HG02798 (cell line): ENCODE measurements around the gene TMEM163.
A peak's percentile ranks its signal among the peaks of the same experiment; 100 is the strongest.
"Not testable (repeated sequence)": the region's sequence is repeated elsewhere in the genome, so short reads cannot be mapped to it uniquely, and the experiment has no call there.

Experiments used
- ATAC-seq: cut with Tn5 transposase; IDR thresholded peaks from one replicate; pipeline ENCODE4 v1.9.1; 2021; ENCODE audit warnings: mild to moderate bottlenecking; ENCODE audit not compliant: unreplicated experiment, poor library complexity

TMEM163 gene

DNA sequence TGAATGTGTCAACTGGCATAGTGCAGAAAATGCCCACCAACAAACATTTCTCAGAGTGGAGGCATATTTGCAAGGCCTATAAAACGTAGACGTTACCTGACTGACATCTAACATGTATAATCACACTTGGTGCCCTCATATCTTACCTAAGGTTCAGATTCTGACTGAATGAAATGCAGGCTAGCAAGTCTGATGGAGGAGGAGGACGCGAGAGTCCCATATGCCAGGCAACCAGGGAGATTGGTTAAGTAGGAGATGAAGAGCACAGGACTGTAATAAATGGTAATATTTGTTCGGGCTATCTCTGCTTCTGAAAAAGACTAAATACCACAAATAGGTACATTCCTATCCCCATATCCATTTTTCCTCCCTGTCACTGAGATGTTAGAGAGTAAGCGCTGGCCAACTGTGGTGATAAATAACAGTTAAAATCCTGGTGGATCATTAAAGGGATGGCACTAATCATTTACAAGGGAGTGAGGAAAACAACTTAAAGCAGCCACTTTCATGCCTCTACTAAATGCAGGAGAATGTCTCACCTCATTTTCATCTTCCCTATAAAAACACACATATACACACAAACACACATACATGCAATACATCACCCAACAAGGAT is 217.2 kb downstream of the TMEM163 start:
- ATAC-seq, result no peak

- no peak for ATAC-seq
Observed at GRCh38 chr2:134500211-134500935, 218.4 kb downstream of the TMEM163 start.

DNA sequence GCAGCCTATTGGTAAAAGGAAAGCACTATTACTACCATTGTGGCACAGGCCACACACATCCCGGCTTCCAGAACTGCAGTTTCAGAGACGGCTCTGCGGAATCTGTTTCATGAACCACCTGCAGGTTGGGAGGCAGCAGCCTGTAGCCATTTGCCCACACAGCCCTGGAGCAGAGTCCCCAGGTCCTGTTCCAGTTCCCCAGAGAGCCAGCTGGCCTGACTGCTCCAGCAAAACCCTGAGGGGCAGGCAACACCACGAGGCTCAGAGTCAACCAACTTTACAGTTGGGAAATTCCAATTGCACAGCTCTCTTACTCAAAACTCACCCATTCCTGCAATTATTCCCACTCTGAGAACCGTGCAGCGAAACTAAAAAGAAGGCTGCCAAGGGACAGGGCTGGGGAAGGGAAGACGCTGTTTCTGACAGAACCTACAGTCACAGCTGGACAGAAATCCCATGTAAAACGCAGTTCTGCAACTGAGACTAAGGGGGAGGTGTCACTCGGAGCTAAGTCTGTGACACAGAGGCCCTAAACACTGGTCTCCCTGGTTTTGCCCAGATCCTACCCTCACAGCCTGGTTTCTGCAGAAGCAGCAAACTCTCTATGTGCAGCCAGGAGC is 219.4 kb downstream of the TMEM163 start:
- no peak for ATAC-seq

DNA sequence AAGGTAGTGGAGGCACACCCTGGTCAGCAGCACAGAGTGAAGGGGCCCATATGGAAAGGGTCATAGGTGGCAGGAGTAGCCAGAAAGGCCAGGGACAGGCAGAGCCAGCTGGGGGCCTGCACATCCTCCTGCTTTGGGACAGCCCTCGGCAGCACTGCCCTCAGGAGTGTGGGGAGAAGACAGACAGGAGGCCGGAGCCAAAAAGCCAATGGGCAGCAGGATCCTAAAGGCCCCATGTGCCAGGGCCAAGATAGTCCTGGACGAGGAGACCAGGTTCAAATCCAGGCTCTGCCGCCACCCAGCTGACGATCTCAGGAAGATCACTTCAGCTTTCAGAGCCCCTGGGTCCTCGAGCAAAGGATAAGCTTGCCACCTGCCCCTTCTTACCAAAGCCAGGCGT is 220.1 kb downstream of the TMEM163 start:
- ATAC-seq, result no peak

- no peak for ATAC-seq
Observed at GRCh38 chr2:134493797-134494196, 225.0 kb downstream of the TMEM163 start.

DNA sequence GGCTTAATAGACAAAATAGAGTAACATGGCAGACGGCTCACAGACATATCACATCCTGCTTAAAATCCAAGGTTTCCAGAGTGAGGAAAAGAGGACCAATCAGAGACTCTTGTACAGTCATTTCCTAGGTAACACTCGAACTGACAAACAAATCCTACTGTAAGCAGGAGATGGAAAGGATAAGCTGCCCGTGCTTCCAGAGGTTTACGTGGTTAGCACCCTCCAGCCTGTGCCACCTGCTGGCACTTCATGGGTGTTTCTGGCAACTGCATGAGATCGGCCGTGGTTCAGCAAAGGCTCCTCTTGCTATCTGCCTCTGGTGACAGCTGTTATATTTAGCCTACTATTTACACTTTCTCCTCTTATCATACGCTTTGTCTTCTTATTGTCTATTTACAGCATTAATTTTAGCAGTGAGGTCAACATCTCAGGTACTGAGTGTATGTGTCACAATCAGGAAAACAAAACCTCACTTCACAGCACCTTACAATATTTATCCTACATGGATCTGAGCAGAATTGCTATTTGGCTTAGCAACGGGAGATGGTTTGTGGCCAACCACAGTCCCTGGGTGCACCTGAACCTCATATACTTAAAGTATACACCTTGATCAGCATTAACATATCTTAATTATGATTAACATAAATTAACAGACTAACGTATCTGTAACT is 226.9 kb downstream of the TMEM163 start:
- ATAC-seq, result no peak

DNA sequence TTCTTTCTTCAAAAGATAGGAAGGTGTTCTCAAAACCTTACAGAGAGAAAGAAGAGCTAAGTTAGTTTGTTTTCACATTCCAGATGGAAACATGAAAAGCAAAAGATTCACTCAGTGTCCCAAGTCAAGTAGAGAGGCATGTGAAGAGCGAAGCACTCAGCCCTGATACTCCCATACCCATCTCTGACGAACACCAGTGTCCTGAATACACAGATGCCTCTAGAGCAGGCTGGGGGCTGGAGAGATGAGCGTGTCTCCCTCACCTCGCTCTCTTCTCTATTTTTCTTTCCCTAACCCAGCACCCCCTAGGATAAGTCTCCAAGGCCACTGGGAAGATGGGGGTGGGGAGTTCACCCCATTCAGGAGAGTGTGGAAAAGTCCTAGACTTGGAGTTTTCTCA is 227.8 kb downstream of the TMEM163 start:
- no peak for ATAC-seq

DNA sequence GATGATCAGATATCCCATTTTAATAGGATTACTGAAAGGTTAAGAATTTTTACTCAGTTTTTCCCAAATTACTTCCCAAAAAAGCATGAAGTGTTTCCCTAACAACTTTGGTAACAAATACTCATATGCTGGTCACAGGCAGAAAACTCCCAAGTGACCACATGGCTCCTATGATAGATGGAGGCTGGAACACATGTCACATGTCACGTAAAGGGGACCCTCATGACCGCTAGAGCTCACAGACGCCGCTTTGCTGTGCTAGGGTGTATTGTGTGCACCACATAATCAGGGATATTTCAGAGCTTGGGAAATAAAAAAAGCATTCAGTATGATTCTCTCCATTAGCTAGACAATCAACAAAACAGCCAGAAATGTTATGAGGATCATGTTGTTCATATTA is 228.2 kb downstream of the TMEM163 start:
- no peak for ATAC-seq

DNA sequence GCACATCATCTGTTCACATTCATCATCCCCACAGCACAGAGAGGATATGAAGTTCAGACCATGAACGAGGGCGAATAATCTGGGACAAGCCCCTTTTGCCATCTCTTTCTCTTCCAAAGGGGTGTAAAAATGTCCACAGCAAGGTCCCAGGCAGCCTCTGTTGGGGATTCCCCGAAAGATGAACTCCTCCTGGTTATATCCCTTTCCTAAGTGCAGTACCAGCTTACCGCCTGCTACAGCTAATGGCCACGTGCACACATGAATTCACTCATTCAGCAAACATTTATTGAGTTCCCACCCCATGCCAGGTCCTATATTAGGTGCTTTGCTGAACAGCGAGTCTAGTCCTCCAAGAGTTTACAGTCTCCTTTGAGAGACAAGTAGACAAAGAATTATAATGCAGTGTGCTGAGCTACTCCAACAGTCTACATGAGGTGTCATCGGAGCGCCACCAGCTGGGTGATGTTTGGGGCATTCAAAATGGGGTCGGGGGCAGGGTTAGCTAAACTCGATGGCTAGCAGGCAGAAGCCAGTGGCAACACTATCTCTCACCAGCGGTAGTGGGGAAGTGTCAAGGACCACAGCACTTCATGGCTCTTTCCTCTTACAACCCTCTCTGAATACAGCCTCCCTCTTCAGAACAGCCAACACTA is 228.9 kb downstream of the TMEM163 start:
- no peak for ATAC-seq

GRCh38 chr2:134482766-134483340 is 235.9 kb downstream of the TMEM163 start:
- ATAC-seq, result no peak

DNA sequence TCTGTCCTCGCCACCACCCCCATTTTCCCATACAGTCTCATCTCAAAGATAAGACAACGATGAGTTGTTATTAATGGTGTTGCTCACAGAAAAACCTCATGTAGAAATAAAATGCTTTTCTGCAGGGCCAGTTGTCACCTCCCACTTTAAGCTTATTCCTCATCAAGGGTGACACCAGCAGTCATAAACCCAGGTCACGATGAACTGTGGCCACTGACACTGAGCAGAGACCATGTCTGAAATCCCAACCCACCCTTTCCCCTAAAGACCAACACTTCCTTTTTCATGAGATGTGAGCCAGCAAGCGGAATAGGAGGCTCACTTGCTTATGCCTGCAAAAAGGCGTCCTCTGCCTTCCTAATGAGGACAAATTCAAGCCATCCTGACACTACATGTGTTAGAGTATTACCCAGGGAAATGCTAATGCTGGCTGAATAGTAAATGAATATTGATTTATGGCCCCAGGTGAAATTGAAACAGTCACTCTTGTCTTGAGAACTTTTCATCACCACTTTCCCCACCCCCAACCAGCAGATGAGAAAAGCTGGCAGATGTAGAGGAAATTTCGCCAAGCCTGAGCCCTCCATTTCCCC is 236.6 kb downstream of the TMEM163 start:
- no peak for ATAC-seq

GRCh38 chr2:134479696-134480330 is 239.0 kb downstream of the TMEM163 start:
- ATAC-seq, result no peak

DNA sequence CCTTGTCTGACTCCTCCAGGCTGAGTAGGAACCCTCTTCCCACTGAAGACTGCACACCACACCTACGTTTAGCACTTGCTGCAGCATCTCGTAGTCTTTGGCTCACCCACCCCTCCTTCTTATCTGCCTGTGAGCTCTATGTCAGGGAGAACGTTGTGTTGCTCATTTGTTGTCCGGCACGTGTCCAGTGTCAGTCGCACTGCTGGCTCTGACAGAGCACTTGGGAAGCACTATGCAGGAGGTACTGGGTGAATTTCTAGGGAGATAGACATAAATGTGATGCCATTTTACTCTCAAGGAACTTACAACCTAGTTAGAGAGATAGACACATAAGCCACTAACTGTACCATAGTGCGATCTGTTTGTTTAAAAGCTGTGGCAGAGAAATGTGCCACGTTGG is 241.8 kb downstream of the TMEM163 start:
- not testable (repeated sequence) for ATAC-seq

- ATAC-seq, result no peak
Observed at GRCh38 chr2:134470561-134471168, 248.1 kb downstream of the TMEM163 start.

DNA sequence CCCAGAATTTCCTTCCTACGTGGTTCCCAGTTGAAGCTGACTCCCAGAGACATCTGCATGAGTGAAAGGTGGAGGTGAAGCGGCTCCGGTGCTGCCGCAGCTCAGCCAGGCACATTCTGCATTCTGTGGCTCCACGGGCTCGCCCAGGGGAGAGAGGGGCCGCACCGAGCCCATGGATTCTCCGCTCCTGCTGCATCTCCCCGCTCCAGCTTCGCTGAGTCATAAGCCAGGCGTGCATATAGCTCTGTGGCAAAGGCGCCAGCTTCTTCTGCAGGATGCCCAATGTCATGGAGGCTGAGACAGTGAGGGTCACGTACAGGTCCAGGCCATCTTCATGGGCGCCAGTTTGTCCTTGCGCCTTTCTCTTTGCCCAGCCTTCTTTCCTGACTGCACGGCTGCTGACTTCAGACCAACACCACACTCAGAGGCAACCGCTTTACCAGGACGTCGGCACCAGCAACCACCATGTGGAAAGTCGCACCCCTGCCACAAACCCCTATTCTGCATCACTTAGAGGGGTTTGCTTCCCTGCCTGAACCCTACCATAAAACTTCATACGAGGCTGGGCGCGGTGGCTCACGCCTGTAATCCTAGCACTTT is 249.2 kb downstream of the TMEM163 start:
- ATAC-seq, result no peak

- no peak for ATAC-seq
Observed at GRCh38 chr2:134468776-134469175, 250.0 kb downstream of the TMEM163 start.

DNA sequence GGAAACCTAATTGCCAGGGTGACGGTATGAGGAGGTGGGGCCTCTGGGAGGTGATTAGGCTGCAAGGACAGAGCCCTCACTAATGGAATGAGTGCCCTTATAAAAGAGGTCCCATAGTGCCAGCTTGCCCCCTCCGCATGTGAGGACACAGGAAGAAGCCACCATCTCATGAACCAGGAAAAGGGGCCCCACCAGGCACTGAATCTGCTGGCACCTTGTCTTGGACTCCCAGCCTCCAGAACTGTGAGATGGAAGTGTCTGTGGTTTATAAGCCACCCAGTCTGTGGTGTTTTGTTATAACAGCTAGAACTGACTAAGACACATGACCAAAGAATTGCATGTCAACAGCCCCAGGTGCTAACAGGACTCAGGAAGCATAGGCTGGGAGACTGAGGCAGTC is 250.6 kb downstream of the TMEM163 start:
- no peak for ATAC-seq

DNA sequence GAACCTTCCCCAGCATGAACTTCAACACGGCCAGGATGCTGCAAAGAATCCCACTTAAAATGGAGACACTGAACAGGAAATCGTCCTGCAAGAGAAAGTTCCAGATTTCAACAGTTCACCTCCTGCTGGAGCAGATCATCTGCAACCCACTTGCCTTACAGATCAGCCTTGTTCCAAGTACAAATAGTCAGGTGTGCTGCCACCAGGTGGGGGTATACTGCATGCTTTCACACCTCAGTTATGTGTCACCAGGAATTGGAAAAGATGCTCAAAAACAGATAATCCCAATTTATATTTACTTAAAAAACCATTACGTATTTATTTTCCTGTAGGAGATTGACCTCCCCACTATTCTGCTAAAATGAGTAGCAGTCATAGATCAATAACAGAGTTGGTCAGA is 252.7 kb downstream of the TMEM163 start:
- peak; percentile 41 for ATAC-seq
